HEK293 (cell line): ENCODE data around the gene ITGA8.
A peak's percentile ranks its signal among the peaks of the same experiment; 100 is the strongest.

Experiments used
- CTCF ChIA-PET: fragments of 350-600 bp; formaldehyde crosslinking; extraction: SDS; loops from one replicate; lab custom pipeline; 2021; ENCODE audit warnings: antibody characterized with exemption; lab: Yijun Ruan, JAX
- POLR2A ChIA-PET: fragments of 300-600 bp; formaldehyde crosslinking; extraction: SDS; loops from one replicate; lab custom pipeline; 2020; ENCODE audit warnings: antibody characterized with exemption, inconsistent platforms; lab: Yijun Ruan, JAX
- H3K27ac ChIP-seq: fragments of 200-500 bp; sonication (Bioruptor generic); 2 replicates; pipeline ENCODE4 v1.5.1; 2014; ENCODE audit warnings: low read depth, low read length, control low read depth, inconsistent platforms; ENCODE audit errors: extremely low read depth
- H3K36me3 ChIP-seq, 2 experiments: fragments of 200-500 bp in 1 of 2; sonication (Bioruptor generic) in 1 of 2; 1 replicate in 1 of 2; 2 replicates in 1 of 2; pipeline ENCODE4 v1.5.1; 2014 to 2017; ENCODE audit warnings: inconsistent platforms in 2 of 2, low read length in 2 of 2; ENCODE audit not compliant: control insufficient read depth in 2 of 2, insufficient read depth in 1 of 2
- H3K4me1 ChIP-seq: fragments of 200-500 bp; sonication (Bioruptor generic); 2 replicates; pipeline ENCODE4 v1.5.1; 2014; ENCODE audit warnings: mild to moderate bottlenecking, low read length, inconsistent platforms; ENCODE audit not compliant: control insufficient read depth, insufficient read depth
- H3K4me3 ChIP-seq: 2 replicates; pipeline ENCODE4 v1.5.1; 2011; ENCODE audit warnings: low read depth, mild to moderate bottlenecking, control low read depth, low read length, moderate library complexity
- H3K9me3 ChIP-seq: fragments of 200-500 bp; sonication (Bioruptor generic); 2 replicates; pipeline ENCODE4 v1.5.1; 2014; ENCODE audit warnings: low read depth, low read length, inconsistent platforms; ENCODE audit not compliant: control insufficient read depth, insufficient read depth
- ATF2 ChIP-seq: fragments of 450-650 bp; formaldehyde crosslinking; IDR thresholded peaks from 2 replicates; pipeline ENCODE4 v1.5.1; 2016; ENCODE audit warnings: missing biosample characterization, missing genetic modification characterization, low read depth
- KLF9 ChIP-seq: fragments of 450-650 bp; formaldehyde crosslinking; IDR thresholded peaks from 2 replicates; pipeline ENCODE4 v1.5.1; 2016; ENCODE audit warnings: missing biosample characterization, missing genetic modification characterization, low read depth
- PRDM2 ChIP-seq: fragments of 450-650 bp; formaldehyde crosslinking; IDR thresholded peaks from 2 replicates; pipeline ENCODE4 v1.5.1; 2016; ENCODE audit warnings: missing biosample characterization, missing genetic modification characterization, borderline replicate concordance
- REPIN1 ChIP-seq: fragments of 450-650 bp; formaldehyde crosslinking; IDR thresholded peaks from 2 replicates; pipeline ENCODE4 v1.5.1; 2017; ENCODE audit warnings: missing biosample characterization, missing genetic modification characterization, low read depth
- SCRT2 ChIP-seq: fragments of 450-650 bp; formaldehyde crosslinking; IDR thresholded peaks from 2 replicates; pipeline ENCODE4 v1.5.1; 2016; ENCODE audit warnings: missing biosample characterization, missing genetic modification characterization
- SETDB1 ChIP-seq: IDR thresholded peaks from one replicate; pipeline ENCODE4 v1.6.1; 2017; ENCODE audit warnings: mild to moderate bottlenecking, low read length, moderate library complexity, mixed read lengths; ENCODE audit not compliant: insufficient read length
- YY2 ChIP-seq: fragments of 450-650 bp; formaldehyde crosslinking; IDR thresholded peaks from 2 replicates; pipeline ENCODE4 v1.5.1; 2016; ENCODE audit warnings: missing biosample characterization, missing genetic modification characterization
- ZBTB21 ChIP-seq: fragments of 450-650 bp; formaldehyde crosslinking; IDR thresholded peaks from 2 replicates; pipeline ENCODE4 v1.5.1; 2017; ENCODE audit warnings: missing biosample characterization, missing genetic modification characterization
- ZBTB8A ChIP-seq: fragments of 450-650 bp; formaldehyde crosslinking; IDR thresholded peaks from 2 replicates; pipeline ENCODE4 v1.5.1; 2016; ENCODE audit warnings: missing biosample characterization, missing genetic modification characterization
- ZNF121 ChIP-seq: fragments of 450-650 bp; formaldehyde crosslinking; IDR thresholded peaks from 2 replicates; pipeline ENCODE4 v1.5.1; 2016; ENCODE audit warnings: missing biosample characterization, missing genetic modification characterization
- ZNF19 ChIP-seq: fragments of 450-650 bp; formaldehyde crosslinking; IDR thresholded peaks from 2 replicates; pipeline ENCODE4; 2016; ENCODE audit warnings: missing biosample characterization, missing genetic modification characterization, low read depth
- ZNF350 ChIP-seq: fragments of 450-650 bp; formaldehyde crosslinking; IDR thresholded peaks from 2 replicates; pipeline ENCODE4 v1.5.0; 2017; ENCODE audit warnings: missing biosample characterization, mild to moderate bottlenecking, missing genetic modification characterization
- ZNF404 ChIP-seq: fragments of 450-650 bp; formaldehyde crosslinking; IDR thresholded peaks from 2 replicates; pipeline ENCODE4 v1.5.1; 2017; ENCODE audit warnings: missing biosample characterization, missing genetic modification characterization
- ZNF544 ChIP-seq: fragments of 450-650 bp; formaldehyde crosslinking; IDR thresholded peaks from 2 replicates; pipeline ENCODE4 v1.5.0; 2017; ENCODE audit warnings: missing biosample characterization, missing genetic modification characterization
- ZNF548 ChIP-seq: fragments of 450-650 bp; formaldehyde crosslinking; IDR thresholded peaks from 2 replicates; pipeline ENCODE4 v1.5.1; 2016; ENCODE audit warnings: missing biosample characterization, missing genetic modification characterization
- ZNF596 ChIP-seq: fragments of 450-650 bp; IDR thresholded peaks from 2 replicates; pipeline ENCODE4 v1.5.0; 2018; ENCODE audit warnings: missing biosample characterization, mild to moderate bottlenecking, missing genetic modification characterization, moderate library complexity
- ZNF639 ChIP-seq: fragments of 450-650 bp; formaldehyde crosslinking; IDR thresholded peaks from 2 replicates; pipeline ENCODE4 v1.5.1; 2016; ENCODE audit warnings: missing biosample characterization, missing genetic modification characterization
- ZNF658 ChIP-seq: fragments of 450-650 bp; formaldehyde crosslinking; IDR thresholded peaks from 2 replicates; pipeline ENCODE4; 2016; ENCODE audit warnings: missing biosample characterization, missing genetic modification characterization
- ZNF785 ChIP-seq: fragments of 450-650 bp; formaldehyde crosslinking; IDR thresholded peaks from 2 replicates; pipeline ENCODE4 v1.5.1; 2016; ENCODE audit warnings: missing biosample characterization, missing genetic modification characterization
- TF ChIP-seq, protein P1 (sequence below): fragments of 450-650 bp; formaldehyde crosslinking; IDR thresholded peaks from 2 replicates; pipeline ENCODE4 v1.5.1; 2017; ENCODE audit warnings: missing biosample characterization, missing genetic modification characterization

ITGA8 gene

GRCh38 chr10:15570738-15571339 lies 148.9 kb downstream of the ITGA8 start:
- no peaks in the 10 kb centered on the region for H3K9me3 ChIP-seq
- no peak for TF ChIP-seq ZNF658 (tag by site-specific recombination)
- TF ChIP-seq ZNF596 (tag by site-specific recombination) = no peak
- TF ChIP-seq ZNF785 = no peak
- no peak for TF ChIP-seq ZNF19 (tag by site-specific recombination)
- TF ChIP-seq ZBTB8A (tag by site-specific recombination) = no peak
- no peak for TF ChIP-seq ATF2
- no peak for TF ChIP-seq REPIN1 (tag by site-specific recombination)
- H3K36me3 ChIP-seq = no peaks in the 10 kb centered on the region
- H3K27ac ChIP-seq = no peak overlapping the region
- POLR2A ChIA-PET = no interaction called here
- CTCF ChIA-PET = interaction anchor here (0.7 to 1.7 kb wide), 3 partner anchors 15 to 245 kb away, joined by 3 to 7 read pairs (median 3); no protein-coding TSS in a partner anchor
- H3K4me1 ChIP-seq = no peaks in the 10 kb centered on the region
- no peak overlapping the region for H3K4me3 ChIP-seq

GRCh38 chr10:15567952-15568351 lies 151.8 kb downstream of the ITGA8 start:
- no peaks in the 10 kb centered on the region for H3K9me3 ChIP-seq
- POLR2A ChIA-PET = no interaction called here
- CTCF ChIA-PET = interaction anchor here (0.6 kb wide), 1 partner anchor 108 kb away, joined by 4 read pairs; no protein-coding TSS in a partner anchor
- H3K4me1 ChIP-seq = no peaks in the 10 kb centered on the region
- no peak overlapping the region for H3K27ac ChIP-seq
- TF ChIP-seq ZBTB21 (tag by site-specific recombination) = no peak
- TF ChIP-seq ZNF121 (tag by site-specific recombination) = peak; percentile 74
- no peak for TF ChIP-seq KLF9 (tag by site-specific recombination)
- no peak for TF ChIP-seq SCRT2 (tag by site-specific recombination)
- no peak for TF ChIP-seq ZNF350 (tag by site-specific recombination)
- TF ChIP-seq YY2 = no peak
- H3K36me3 ChIP-seq = no peaks in the 10 kb centered on the region
- no peak overlapping the region for H3K4me3 ChIP-seq

GRCh38 chr10:15563246-15563645 lies 156.5 kb downstream of the ITGA8 start:
- no peaks in the 10 kb centered on the region for H3K36me3 ChIP-seq
- H3K4me3 ChIP-seq = no peak overlapping the region
- TF ChIP-seq ZNF639 (tag by site-specific recombination) (no peak), SETDB1 (no peak), ZNF548 (tag by site-specific recombination) (no peak), ZNF544 (tag by site-specific recombination) (no peak), ZNF404 (no peak), PRDM2 (tag by site-specific recombination) (no peak)
- TF ChIP-seq, protein P1, sequence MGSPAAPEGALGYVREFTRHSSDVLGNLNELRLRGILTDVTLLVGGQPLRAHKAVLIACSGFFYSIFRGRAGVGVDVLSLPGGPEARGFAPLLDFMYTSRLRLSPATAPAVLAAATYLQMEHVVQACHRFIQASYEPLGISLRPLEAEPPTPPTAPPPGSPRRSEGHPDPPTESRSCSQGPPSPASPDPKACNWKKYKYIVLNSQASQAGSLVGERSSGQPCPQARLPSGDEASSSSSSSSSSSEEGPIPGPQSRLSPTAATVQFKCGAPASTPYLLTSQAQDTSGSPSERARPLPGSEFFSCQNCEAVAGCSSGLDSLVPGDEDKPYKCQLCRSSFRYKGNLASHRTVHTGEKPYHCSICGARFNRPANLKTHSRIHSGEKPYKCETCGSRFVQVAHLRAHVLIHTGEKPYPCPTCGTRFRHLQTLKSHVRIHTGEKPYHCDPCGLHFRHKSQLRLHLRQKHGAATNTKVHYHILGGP = no peak
- TF ChIP-seq, all 188 proteins: peak for 0
- no peak overlapping the region for H3K27ac ChIP-seq
- no peaks in the 10 kb centered on the region for H3K9me3 ChIP-seq
- ChIA-PET POLR2A (no interaction called here), CTCF (interaction anchor here (1.5 kb wide), 1 partner anchor 22 kb away, joined by 7 read pairs; no protein-coding TSS in a partner anchor)
- no peaks in the 10 kb centered on the region for H3K4me1 ChIP-seq
